ENCODE measurements around the gene FNDC11.
A peak's percentile ranks its signal among the peaks of the same experiment; 100 is the strongest.
"Not testable (repeated sequence)": the region's sequence is repeated elsewhere in the genome, so short reads cannot be mapped to it uniquely, and the experiment has no call there.

Gene FNDC11

DNA sequence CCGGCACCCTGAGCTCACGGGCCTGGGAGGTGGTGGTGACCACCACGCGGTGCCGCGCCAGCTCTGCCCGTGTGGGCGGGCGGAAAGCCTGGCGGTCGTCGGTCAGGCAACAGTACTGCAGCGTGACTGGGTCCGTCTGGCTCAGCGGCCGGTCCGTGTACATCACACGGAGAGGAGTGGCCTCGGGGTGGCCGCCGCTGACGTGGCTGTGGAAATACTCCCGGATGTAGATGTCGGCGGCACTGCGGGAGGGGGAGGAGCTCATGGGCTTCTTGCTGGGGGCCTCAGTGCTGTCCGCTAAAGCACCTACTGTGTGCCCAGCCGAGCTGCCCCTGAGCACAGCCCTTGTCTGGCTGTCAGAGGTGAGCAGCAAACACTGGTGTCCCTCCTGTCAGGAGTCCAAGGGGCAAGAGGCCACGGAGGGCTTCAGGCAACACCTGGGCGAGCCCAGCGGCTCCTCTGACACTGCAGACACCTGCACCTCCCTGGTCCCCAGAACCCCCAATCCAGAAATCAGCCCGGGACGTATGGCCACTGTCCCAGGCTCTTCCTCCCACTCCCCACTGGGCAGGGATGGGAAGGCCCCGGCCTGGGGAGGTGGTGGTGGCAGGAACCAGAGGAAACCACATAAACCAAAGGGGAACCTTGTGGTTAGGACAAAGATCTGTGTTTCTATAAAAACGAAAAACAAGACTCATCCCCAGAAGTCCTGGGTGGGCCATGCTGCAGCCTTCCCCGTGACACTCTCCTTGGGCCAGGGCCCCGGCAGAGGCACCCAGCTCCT, 13.6 kb downstream of the FNDC11 start:
- DNase-seq (ENCODE audit: low spot score): peak; percentile 69
- Mint-ChIP-seq H3K9me3 (no peaks in the 10 kb centered on the region), H3K27ac (no peak overlapping the region)

DNA sequence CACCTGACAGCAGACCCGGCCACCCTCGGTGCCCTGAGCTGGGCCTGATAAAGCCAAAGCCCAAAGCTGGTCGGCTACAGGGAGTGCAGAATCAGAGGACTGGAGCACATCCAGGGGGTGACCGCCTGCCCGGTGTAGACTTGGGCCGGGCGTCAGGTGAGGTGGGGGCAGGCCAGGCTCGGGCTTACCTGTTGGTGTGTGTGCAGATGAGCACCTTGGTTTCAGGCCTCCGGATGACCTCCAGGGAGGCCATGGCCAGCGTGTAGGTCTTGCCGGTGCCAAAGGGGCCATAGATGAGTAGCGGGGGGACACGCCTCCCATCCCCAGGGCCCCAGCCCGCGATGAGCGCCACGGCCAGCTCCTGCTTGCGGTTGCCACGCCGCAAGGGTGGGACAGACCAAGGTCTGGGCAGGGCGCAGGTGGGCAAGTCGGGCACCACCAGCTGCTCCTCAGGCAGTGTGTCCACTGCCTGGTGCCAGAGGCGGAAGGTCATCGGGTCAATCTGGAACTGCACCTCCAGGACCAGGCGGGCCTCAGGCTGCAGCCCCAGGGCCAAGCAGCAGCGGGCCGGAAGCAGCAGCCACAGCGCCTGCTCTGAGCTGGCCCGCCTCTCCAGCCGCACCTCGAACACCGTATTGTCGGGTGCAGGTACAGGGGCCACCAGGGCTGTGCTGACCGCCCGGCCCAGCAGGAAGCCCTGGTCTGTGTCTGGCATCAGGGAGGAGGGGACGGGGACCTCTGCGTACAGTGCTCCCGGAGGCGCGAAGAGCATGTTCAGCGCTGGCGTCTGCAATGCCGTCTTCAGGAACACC, 14.4 kb downstream of the FNDC11 start:
- Mint-ChIP-seq H3K27ac (no peak overlapping the region), H3K9me3 (no peaks in the 10 kb centered on the region), H3K4me1 (ENCODE audit: low read depth) (peaks cover 10% of the 10 kb centered on the region), H3K4me3 (peak overlapping the region; percentile 77), H3K27me3 (ENCODE audit: low read depth) (peaks cover 4% of the 10 kb centered on the region), H3K36me3 (ENCODE audit: low read depth) (peaks cover 6% of the 10 kb centered on the region)
- no peak for DNase-seq (ENCODE audit: low spot score)

More for the DNA sequence above, 13.6 kb downstream of the FNDC11 start:
- peaks cover 4% of the 10 kb centered on the region for H3K27me3 Mint-ChIP-seq (ENCODE audit: low read depth)
- H3K4me1 Mint-ChIP-seq (ENCODE audit: low read depth): peaks cover 10% of the 10 kb centered on the region
- peak overlapping the region; percentile 77 for H3K4me3 Mint-ChIP-seq
- peaks cover 6% of the 10 kb centered on the region for H3K36me3 Mint-ChIP-seq (ENCODE audit: low read depth)

DNA sequence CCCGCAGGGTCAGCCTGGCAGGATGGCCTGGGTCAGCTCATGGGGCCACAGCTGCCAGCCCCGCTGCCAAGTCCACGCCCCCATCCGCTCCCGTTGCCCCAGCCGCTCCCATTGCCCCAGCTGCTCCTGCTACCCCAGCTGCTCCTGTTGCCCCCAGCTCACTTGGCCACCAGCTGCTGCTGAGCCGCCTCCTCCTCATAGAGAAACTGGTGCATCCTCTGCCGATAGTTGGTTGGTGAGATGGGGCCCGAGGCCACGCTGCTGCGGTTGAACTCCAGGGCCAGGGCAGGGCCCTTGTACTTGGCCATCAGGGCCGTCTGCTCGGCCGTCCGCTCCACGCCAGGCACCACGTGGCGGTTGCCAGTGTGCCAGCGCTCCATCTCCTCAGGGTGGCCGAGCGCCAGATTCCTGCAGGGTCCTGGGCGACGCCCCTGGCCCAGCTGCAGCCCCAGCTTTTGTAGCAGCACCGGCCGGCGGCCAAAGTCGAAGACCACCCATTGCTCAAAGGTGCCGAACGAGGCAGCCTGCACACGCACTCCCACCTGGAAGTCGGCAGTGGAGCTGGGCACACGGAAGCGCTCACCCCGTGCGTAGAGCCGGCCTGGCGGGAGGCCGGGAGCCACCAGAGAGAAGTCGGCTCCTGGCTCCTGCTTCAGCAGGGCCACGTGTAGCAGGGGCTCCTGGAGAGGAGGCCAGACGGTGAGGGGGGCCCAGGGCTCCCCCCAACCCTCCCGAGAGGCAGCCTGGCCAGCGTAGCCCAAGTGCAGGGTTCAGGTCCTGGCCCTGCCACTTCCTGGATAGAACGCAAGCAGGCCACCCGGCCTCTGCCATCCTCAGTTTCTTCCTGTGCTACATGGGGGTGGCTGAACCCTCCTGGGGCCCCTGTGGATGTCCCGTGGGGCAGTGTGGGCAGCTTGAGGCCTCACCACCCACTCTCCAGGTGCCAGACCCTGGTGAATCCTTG, 15.3 kb downstream of the FNDC11 start:
- Mint-ChIP-seq H3K27me3 (ENCODE audit: low read depth) (peaks cover 4% of the 10 kb centered on the region), H3K4me3 (peak overlapping the region; percentile 32), H3K9me3 (no peaks in the 10 kb centered on the region), H3K4me1 (ENCODE audit: low read depth) (peaks cover 10% of the 10 kb centered on the region), H3K27ac (no peak overlapping the region), H3K36me3 (ENCODE audit: low read depth) (peaks cover 6% of the 10 kb centered on the region)
- no peak for DNase-seq (ENCODE audit: low spot score)

DNA sequence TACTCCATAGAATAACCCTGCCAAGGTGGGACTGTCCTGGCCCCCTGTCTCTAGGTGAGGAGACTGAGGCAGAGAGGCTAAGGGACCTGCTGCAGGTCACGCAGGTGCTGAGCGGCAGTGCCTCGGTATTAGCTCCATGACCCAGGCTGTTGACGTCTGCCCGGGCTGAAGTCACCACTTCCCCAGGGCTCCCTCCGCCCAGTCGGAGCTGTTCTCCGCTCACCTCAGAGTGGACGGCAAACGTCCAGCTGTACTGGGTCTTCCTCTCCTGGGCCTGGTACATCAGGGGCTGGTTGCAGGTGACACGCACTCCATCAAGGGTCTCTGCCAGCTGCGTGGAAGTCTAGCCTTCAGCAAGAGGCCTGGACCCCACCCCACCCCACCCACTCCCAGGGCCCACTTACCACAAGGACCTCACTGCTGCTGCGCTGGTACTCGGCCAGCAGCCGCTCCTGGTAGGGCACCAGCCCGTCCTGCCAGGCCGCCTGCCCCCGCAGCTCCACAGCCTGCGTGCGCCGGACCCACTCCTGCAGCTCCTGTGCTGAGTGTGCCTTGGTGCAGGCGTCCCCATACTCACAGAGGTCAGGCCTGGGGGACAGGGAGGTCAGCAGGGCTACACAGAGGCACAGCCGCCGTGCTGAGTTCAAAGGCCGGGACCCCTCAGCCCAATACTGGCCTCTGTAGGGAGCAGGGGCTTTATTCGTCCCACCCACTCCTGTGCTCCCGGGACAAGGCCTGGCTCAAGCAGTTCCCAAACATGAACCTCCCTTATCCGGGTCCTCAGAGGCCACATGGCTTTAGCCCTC, 16.5 kb downstream of the FNDC11 start:
- DNase-seq (ENCODE audit: low spot score): no peak
- H3K27ac Mint-ChIP-seq: no peak overlapping the region
- H3K9me3 Mint-ChIP-seq: no peaks in the 10 kb centered on the region
- peaks cover 7% of the 10 kb centered on the region for H3K27me3 Mint-ChIP-seq (ENCODE audit: low read depth)
- no peak overlapping the region for H3K4me3 Mint-ChIP-seq
- H3K4me1 Mint-ChIP-seq (ENCODE audit: low read depth): peaks cover 10% of the 10 kb centered on the region
- H3K36me3 Mint-ChIP-seq (ENCODE audit: low read depth): peaks cover 6% of the 10 kb centered on the region

DNA sequence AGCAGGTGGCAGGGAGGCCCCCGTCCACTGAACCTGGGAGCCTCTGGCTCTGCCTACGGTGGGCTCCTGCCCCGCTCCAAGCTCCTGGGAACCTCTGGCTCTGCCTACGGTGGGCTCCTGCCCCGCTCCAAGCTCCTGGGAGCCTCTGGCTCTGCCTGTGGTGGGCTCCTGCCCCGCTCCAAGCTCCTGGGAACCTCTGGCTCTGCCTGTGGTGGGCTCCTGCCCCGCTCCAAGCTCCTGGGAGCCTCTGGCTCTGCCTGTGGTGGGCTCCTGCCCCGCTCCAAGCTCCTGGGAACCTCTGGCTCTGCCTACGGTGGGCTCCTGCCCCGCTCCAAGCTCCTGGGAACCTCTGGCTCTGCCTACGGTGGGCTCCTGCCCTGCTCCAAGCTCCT, 17.1 kb downstream of the FNDC11 start:
- not testable (repeated sequence) for H3K4me1 Mint-ChIP-seq (ENCODE audit: low read depth); H3K36me3 Mint-ChIP-seq (ENCODE audit: low read depth); H3K27ac Mint-ChIP-seq; DNase-seq (ENCODE audit: low spot score); H3K4me3 Mint-ChIP-seq; H3K9me3 Mint-ChIP-seq
- H3K27me3 Mint-ChIP-seq (ENCODE audit: low read depth): peaks cover 10% of the 10 kb centered on the region

DNA sequence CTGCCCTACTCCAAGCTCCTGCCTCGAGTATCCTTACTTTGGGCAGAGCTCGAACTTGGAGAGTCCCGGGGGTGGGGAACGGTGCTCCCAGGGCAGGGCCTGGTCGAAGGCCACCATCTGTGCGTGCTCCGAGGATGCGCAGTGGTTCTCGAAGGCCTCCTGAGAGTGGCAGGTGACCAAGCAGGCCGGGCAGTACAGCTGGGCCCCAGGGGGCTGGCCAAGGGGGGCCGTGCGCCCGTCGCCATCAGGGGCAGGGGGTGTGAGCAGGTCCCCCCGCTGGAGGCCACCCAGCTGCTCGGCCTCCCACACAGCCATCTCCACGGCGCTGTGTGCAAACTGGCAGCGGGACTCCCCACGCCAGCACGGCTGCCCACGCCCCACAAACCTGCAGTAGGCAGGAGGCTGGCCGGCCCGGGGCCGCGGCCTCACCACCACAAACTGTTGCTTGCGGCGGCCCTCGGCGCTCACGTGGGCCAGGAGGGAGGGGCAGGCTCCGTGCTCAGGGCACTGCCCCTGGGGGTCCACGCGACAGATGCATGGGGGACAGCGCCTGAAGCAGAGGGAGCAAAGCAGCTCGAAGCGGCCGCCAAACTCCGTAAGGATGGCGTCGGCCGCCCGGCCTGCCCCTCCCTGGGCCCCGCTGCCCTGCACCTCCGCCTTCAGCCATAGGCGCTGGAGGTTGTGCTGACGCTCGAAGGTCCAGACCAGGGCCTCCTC, 18.3 kb downstream of the FNDC11 start:
- Mint-ChIP-seq H3K36me3 (ENCODE audit: low read depth) (peaks cover 5% of the 10 kb centered on the region), H3K27me3 (ENCODE audit: low read depth) (peaks cover 17% of the 10 kb centered on the region), H3K4me1 (ENCODE audit: low read depth) (peaks cover 11% of the 10 kb centered on the region), H3K9me3 (no peaks in the 10 kb centered on the region), H3K4me3 (no peak overlapping the region), H3K27ac (no peak overlapping the region)
- DNase-seq (ENCODE audit: low spot score): no peak

DNA sequence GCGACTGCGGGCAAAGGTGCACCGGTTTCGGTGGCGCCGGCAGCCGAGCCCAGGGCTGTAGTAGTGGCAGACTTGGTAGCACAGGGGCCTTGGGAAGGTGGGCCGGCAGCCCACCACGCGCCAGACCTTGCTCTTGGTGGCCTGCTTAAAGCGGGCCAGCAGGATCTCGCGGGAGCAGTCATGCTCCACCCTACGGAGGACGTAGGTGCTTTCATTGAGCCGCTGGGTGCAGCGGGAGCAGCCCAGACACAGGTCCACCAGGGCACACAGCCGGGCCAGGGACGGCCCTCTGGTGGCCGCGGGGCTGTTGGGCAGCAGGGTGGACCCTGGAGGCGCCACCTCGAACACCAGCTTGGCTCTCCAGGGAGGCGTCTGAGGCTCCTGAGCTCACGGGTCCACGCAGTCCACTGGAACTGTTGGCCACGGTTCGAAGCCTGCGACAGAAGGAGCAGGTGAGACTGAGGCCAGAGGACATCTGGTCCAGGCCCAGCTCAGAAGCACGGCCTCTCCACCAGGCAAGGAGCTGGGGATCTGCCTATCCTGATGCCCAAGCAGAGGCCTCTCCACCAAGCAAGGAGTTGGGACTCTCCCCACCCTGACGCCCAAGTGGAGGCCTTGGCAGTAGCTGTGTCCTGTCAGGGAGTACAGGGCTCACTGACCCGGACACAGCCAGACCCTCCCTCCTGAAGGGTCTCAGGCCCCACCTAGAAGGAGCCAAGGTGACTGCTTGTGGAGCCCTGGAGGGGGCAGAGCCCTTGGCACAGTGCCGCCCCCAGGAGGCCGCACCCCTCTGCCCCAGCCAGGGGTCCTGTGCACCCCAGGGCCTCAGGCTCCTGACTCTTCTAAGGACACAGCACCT, 19.1 kb downstream of the FNDC11 start:
- peaks cover 1% of the 10 kb centered on the region for H3K36me3 Mint-ChIP-seq (ENCODE audit: low read depth)
- no peaks in the 10 kb centered on the region for H3K9me3 Mint-ChIP-seq
- no peak for DNase-seq (ENCODE audit: low spot score)
- H3K4me1 Mint-ChIP-seq (ENCODE audit: low read depth): peaks cover 5% of the 10 kb centered on the region
- H3K4me3 Mint-ChIP-seq: peak overlapping the region; percentile 85
- peak overlapping the region; percentile 84 for H3K27ac Mint-ChIP-seq
- peaks cover 21% of the 10 kb centered on the region for H3K27me3 Mint-ChIP-seq (ENCODE audit: low read depth)

DNA sequence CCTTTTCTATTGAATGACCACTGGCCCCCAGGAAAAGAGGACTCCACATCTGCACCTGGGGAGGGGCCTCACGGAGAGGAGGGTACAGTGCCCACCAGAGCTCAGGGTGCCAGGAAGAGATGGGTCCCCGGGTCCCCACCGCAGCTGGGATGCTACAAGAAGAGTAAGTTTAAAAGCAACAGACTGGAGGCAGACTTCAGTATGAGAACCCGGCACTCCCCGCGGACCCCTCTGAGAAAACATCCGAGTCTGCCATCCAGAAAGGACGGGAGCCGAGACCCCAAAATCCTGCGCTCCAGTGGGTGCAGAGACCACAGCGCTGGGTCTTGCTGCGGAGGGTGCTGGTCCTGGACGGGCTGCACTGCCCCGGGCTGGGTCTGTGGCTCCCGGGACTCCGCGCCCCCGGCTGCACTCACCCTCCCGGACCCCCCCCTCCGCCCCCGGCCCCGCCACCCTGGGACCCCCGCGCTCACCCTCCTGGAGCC, 19.7 kb downstream of the FNDC11 start:
- Mint-ChIP-seq H3K27me3 (ENCODE audit: low read depth) (peaks cover 24% of the 10 kb centered on the region), H3K4me3 (peak overlapping the region; percentile 85), H3K27ac (peak overlapping the region; percentile 84), H3K36me3 (ENCODE audit: low read depth) (peaks cover 1% of the 10 kb centered on the region), H3K4me1 (ENCODE audit: low read depth) (peaks cover 2% of the 10 kb centered on the region), H3K9me3 (no peaks in the 10 kb centered on the region)
- no peak for DNase-seq (ENCODE audit: low spot score)

DNA sequence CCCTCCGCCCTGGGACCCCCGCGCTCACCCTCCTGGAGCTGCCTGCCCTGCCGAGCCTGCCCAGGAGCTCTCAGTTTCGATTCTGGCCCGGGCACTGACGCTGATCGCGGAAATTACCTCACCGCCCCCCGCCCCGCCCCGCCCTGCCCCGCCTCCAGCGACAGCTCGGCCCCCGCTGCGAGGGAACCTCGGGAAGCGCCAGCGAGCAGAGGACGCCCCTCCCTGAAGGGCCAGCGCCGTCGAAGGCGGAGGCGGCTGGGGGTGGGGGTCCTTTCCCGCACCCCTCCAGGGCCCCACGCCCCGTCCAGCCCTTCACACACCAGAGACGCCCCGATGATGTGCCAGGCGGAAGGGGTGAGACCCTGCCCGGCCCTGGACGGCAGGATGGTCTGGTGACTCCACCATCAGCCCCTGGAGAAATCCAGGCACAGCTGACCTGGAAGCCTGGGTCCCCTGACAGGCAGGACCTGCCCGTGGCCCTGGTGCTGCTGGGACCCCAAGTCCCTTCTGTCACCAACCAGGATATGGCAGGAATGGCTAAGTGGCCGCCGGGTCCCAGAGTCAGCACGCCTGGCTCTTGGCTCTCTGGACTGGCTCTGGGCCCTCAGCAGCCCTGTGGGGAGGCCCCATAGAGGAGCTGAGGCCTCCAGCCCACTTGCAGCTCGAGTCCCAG, 20.3 kb downstream of the FNDC11 start, which contains the start of gene HELZ2:
TSS of gene HELZ2 (minus strand) at position 84 of the 673 bp plus-strand sequence. CDS start 1,854 bp downstream, outside the sequence.
- peak within 1 kb of the TSS; percentile 84 for H3K27ac Mint-ChIP-seq
- peak within 1 kb of the TSS; percentile 85 for H3K4me3 Mint-ChIP-seq
- H3K36me3 Mint-ChIP-seq (ENCODE audit: low read depth): no peaks in the 10 kb centered on the region
- H3K9me3 Mint-ChIP-seq: no peaks in the 10 kb centered on the region
- peak; percentile 51 for DNase-seq (ENCODE audit: low spot score)
- peaks cover 2% of the 10 kb centered on the region for H3K4me1 Mint-ChIP-seq (ENCODE audit: low read depth)
- H3K27me3 Mint-ChIP-seq (ENCODE audit: low read depth): peaks cover 23% of the 10 kb centered on the region

DNA sequence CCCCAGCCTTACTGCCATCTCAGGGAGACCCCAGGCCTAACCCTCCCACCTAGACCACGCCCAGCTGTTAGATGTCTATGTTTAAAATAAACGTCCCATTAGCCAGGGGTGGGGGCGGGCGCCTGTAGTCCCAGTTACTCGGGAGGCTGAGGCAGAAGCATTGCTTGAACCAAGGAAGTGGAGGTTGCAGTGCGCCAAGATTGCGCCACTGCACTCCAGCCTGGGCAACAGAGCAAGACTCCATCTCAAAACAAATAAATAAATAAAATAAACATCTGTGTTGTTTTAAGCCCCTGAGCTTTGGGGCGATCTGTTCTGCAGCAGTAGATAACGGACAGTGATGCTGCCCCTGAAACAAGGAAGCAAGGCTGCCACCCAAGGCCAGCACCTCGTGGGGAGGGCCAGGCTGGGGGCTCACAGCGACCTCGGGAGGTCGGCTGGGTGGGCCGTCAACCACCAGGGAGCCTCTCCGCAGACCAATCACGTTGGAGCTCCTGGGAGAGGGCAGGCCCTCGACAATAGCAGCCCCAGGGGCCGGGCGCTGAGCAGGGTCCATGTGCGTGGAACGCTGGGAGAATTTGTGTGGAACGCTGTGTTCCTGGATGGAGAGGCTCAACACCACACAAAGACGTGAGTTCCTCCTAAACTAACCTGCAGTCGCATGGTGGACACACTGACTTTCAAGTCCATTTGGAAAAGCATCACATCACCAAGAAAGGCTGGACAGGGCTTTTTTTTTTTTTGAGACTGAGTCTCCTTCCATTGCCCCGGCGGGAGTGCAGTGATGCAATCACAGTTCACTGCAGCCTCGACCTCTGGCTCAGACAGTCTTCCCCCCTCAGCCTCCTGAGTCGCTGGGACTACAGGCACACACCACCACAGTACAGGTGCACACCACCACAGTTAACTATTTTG, 21.1 kb downstream of the FNDC11 start:
- no peak overlapping the region for H3K27ac Mint-ChIP-seq

More for the DNA sequence above, 21.1 kb downstream of the FNDC11 start:
- Mint-ChIP-seq H3K4me3 (peak overlapping the region; percentile 57), H3K27me3 (ENCODE audit: low read depth) (peaks cover 30% of the 10 kb centered on the region), H3K4me1 (ENCODE audit: low read depth) (peaks cover 2% of the 10 kb centered on the region), H3K9me3 (no peaks in the 10 kb centered on the region), H3K36me3 (ENCODE audit: low read depth) (no peaks in the 10 kb centered on the region)
- no peak for DNase-seq (ENCODE audit: low spot score)
